SK-N-SH treated with all-trans-retinoic acid at 6 μM for 48 hours (cell line): ENCODE results near the gene MLLT1.

Experiments
- ATAC-seq: fragments of 200-7000 bp; cut with Tn5 transposase; 3 replicates; pipeline ENCODE4 v1.9.1; 2020; ENCODE audit warnings: mild to moderate bottlenecking, moderate library complexity
- BACH2 ChIP-seq: fragments of 250-450 bp; sonication (Bioruptor Pico); IDR thresholded peaks from 2 replicates; pipeline ENCODE4 v1.9.0; 2021; ENCODE audit warnings: mild to moderate bottlenecking, borderline replicate concordance
- CREB5 ChIP-seq: fragments of 250-450 bp; sonication (Bioruptor Pico); IDR thresholded peaks from 2 replicates; pipeline ENCODE4 v1.5.1; 2020; ENCODE audit warnings: low read depth, mild to moderate bottlenecking, moderate library complexity
- CSDC2 ChIP-seq: fragments of 250-450 bp; sonication (Bioruptor Pico); IDR thresholded peaks from 2 replicates; pipeline ENCODE4 v1.5.0; 2020; ENCODE audit warnings: mild to moderate bottlenecking, moderate library complexity
- CSRNP3 ChIP-seq: fragments of 250-450 bp; sonication (Bioruptor Pico); IDR thresholded peaks from 2 replicates; pipeline ENCODE4 v1.5.1; 2021; ENCODE audit warnings: mild to moderate bottlenecking, moderate library complexity
- ESRRG ChIP-seq: fragments of 250-450 bp; sonication (Bioruptor Pico); IDR thresholded peaks from 2 replicates; pipeline ENCODE4 v1.6.1; 2021; ENCODE audit warnings: mild to moderate bottlenecking
- GLIS3 ChIP-seq: fragments of 250-450 bp; sonication (Bioruptor Pico); IDR thresholded peaks from 2 replicates; pipeline ENCODE4 v1.5.0; 2020; ENCODE audit warnings: mild to moderate bottlenecking, moderate library complexity
- ISL1 ChIP-seq: fragments of 250-450 bp; sonication (Bioruptor Pico); IDR thresholded peaks from 2 replicates; pipeline ENCODE4 v2.1.2; 2022; ENCODE audit warnings: mild to moderate bottlenecking, moderate library complexity
- OSR1 ChIP-seq: fragments of 250-450 bp; sonication (Bioruptor Pico); IDR thresholded peaks from 2 replicates; pipeline ENCODE4 v1.8.0; 2022; ENCODE audit warnings: moderate library complexity, mild to moderate bottlenecking, inconsistent platforms
- PATZ1 ChIP-seq: fragments of 250-450 bp; sonication (Bioruptor Pico); IDR thresholded peaks from 2 replicates; pipeline ENCODE4 v1.8.0; 2020; ENCODE audit warnings: mild to moderate bottlenecking, moderate library complexity, borderline replicate concordance
- POU6F1 ChIP-seq: fragments of 250-450 bp; sonication (Bioruptor Pico); IDR thresholded peaks from 2 replicates; pipeline ENCODE4 v1.8.0; 2021; ENCODE audit warnings: low read depth, mild to moderate bottlenecking, moderate library complexity, borderline replicate concordance
- PPARA ChIP-seq: fragments of 250-450 bp; sonication (Bioruptor Pico); IDR thresholded peaks from 2 replicates; pipeline ENCODE4 v1.5.0; 2020; ENCODE audit warnings: mild to moderate bottlenecking, borderline replicate concordance
- RARB ChIP-seq: fragments of 250-450 bp; sonication (Bioruptor Pico); IDR thresholded peaks from 2 replicates; pipeline ENCODE4 v1.8.0; 2021; ENCODE audit warnings: mild to moderate bottlenecking, moderate library complexity
- SNAI2 ChIP-seq: fragments of 250-450 bp; sonication (Bioruptor Pico); IDR thresholded peaks from 2 replicates; pipeline ENCODE4 v1.5.0; 2020; ENCODE audit warnings: mild to moderate bottlenecking, moderate library complexity
- TCF4 ChIP-seq: fragments of 250-450 bp; sonication (Bioruptor Pico); IDR thresholded peaks from 2 replicates; pipeline ENCODE4 v1.8.0; 2021; ENCODE audit warnings: mild to moderate bottlenecking, moderate library complexity, borderline replicate concordance
- TOX ChIP-seq: fragments of 250-450 bp; sonication (Bioruptor Pico); IDR thresholded peaks from 2 replicates; pipeline ENCODE4 v1.8.0; 2021; ENCODE audit warnings: mild to moderate bottlenecking, moderate library complexity, borderline replicate concordance
- ZC3H10 ChIP-seq: fragments of 250-450 bp; sonication (Bioruptor Pico); IDR thresholded peaks from 2 replicates; pipeline ENCODE4 v1.5.1; 2021; ENCODE audit warnings: mild to moderate bottlenecking, moderate library complexity
- ZFP3 ChIP-seq: fragments of 250-450 bp; sonication (Bioruptor Pico); IDR thresholded peaks from 2 replicates; pipeline ENCODE4 v1.5.0; 2020; ENCODE audit warnings: mild to moderate bottlenecking, moderate library complexity
- ZNF70 ChIP-seq: fragments of 450-650 bp; formaldehyde crosslinking; IDR thresholded peaks from 2 replicates; pipeline ENCODE4 v1.5.0; 2020; ENCODE audit warnings: mild to moderate bottlenecking, moderate library complexity
- ZNF8 ChIP-seq: fragments of 450-650 bp; formaldehyde crosslinking; IDR thresholded peaks from 2 replicates; pipeline ENCODE4 v1.5.0; 2020; ENCODE audit warnings: mild to moderate bottlenecking, moderate library complexity

MLLT1 gene

GRCh38 chr19:6250909-6251308 lies 28.9 kb downstream of the MLLT1 start (continued):
- no peak for TF ChIP-seq PATZ1
- TF ChIP-seq RARB (CRISPR knock-in tag): no peak
- TF ChIP-seq ESRRG (CRISPR knock-in tag): no peak
- TF ChIP-seq TCF4 (CRISPR knock-in tag): no peak
- no peak for TF ChIP-seq CSDC2

- TF ChIP-seq OSR1 (CRISPR knock-in tag) (no peak), ISL1 (CRISPR knock-in tag) (no peak), ZNF8 (CRISPR knock-in tag) (no peak), ZFP3 (CRISPR knock-in tag) (no peak), TOX (CRISPR knock-in tag) (no peak), POU6F1 (CRISPR knock-in tag) (no peak), BACH2 (CRISPR knock-in tag) (no peak), CREB5 (CRISPR knock-in tag) (no peak), CSRNP3 (no peak), ESRRG (CRISPR knock-in tag) (no peak), SNAI2 (CRISPR knock-in tag) (no peak), ZC3H10 (CRISPR knock-in tag) (no peak), PPARA (no peak), CSDC2 (no peak)
- ATAC-seq: no peak
These were observed 29.7 kb downstream of the MLLT1 start for GRCh38 chr19:6250024-6250615.

GRCh38 chr19:6249296-6249695 lies 30.5 kb downstream of the MLLT1 start:
- no peak for ATAC-seq

More at GRCh38 chr19:6249296-6249695, 30.5 kb downstream of the MLLT1 start:
- no peak for TF ChIP-seq ZFP3 (CRISPR knock-in tag)
- no peak for TF ChIP-seq ZNF70 (CRISPR knock-in tag)
- no peak for TF ChIP-seq ZC3H10 (CRISPR knock-in tag)
- TF ChIP-seq OSR1 (CRISPR knock-in tag): no peak
- no peak for TF ChIP-seq BACH2 (CRISPR knock-in tag)
- TF ChIP-seq SNAI2 (CRISPR knock-in tag): no peak
- TF ChIP-seq ISL1 (CRISPR knock-in tag): no peak
- TF ChIP-seq PATZ1: no peak
- TF ChIP-seq GLIS3 (CRISPR knock-in tag): no peak
- no peak for TF ChIP-seq RARB (CRISPR knock-in tag)
- TF ChIP-seq TOX (CRISPR knock-in tag): no peak
